ENCODE results near the gene CNTF.

DNA sequence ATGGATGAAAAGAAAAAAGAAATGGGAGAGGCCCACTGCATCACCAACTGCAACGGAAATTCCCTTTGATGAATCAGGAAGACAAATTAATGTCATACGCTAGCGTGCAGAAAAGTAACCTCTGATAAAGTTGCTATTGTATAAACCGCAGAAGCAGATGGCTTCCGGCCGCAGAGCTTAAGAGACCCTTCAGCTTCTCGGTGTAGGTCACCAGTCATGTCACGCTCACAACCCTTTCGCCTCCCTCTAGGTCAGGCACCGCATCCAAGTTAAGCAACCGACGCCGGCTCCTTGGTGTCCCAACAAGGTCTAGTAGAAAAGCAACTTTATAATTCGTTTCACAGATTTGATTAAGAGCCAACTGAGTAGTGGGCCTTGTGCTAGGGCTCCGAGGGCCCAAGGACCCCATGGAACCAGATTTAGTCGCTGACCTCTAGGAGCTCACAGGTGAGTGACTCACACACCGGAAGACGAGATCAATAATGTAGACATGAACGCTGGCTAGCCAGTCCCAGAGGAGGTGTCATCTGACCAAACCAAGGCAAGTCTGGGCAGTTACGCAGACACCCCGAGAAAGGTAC, 44.8 kb upstream of the CNTF start:
- no peak for TF ChIP-seq RCOR1 (IDR thresholded peaks at IDR 0.05; ENCODE audit: low read length)
- TF ChIP-seq, protein P1, sequence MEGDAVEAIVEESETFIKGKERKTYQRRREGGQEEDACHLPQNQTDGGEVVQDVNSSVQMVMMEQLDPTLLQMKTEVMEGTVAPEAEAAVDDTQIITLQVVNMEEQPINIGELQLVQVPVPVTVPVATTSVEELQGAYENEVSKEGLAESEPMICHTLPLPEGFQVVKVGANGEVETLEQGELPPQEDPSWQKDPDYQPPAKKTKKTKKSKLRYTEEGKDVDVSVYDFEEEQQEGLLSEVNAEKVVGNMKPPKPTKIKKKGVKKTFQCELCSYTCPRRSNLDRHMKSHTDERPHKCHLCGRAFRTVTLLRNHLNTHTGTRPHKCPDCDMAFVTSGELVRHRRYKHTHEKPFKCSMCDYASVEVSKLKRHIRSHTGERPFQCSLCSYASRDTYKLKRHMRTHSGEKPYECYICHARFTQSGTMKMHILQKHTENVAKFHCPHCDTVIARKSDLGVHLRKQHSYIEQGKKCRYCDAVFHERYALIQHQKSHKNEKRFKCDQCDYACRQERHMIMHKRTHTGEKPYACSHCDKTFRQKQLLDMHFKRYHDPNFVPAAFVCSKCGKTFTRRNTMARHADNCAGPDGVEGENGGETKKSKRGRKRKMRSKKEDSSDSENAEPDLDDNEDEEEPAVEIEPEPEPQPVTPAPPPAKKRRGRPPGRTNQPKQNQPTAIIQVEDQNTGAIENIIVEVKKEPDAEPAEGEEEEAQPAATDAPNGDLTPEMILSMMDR (IDR thresholded peaks at IDR 0.05) = no peak
- no peak for TF ChIP-seq MAX (IDR thresholded peaks at IDR 0.05; ENCODE audit: low read depth)
- peak; percentile 32; the same call in 1 of the 2 replicates for TF ChIP-seq TAF1 (IDR thresholded peaks at IDR 0.05; ENCODE audit: borderline replicate concordance, low read depth, low read length)
- no peak for TF ChIP-seq SIN3A (IDR thresholded peaks at IDR 0.05; ENCODE audit: borderline replicate concordance, low read depth, low read length)

All from SK-N-SH (cell line).